ENCODE measurements around the gene CASP1.
"Not testable (repeated sequence)": the region's sequence is repeated elsewhere in the genome, so short reads cannot be mapped to it uniquely, and the experiment has no call there.

The CASP1 gene

GRCh38 chr11:105045676-105046296 lies 10.8 kb upstream of the CASP1 start:
- DNase-seq: no peak

- DNase-seq: not testable (repeated sequence)
These were observed 9.9 kb upstream of the CASP1 start, which contains the start of gene CARD16 for GRCh38 chr11:105044557-105045524. CARD16 (minus strand) TSS chr11:105045335; CDS start chr11:105045297, 38 bp downstream.

- DNase-seq: no peak
These were observed 7.2 kb upstream of the CASP1 start for GRCh38 chr11:105042178-105042577.

- DNase-seq: no peak
These were observed 5.8 kb upstream of the CASP1 start for GRCh38 chr11:105040703-105041102.

GRCh38 chr11:105034388-105034787 lies 556 bp downstream of the CASP1 start:
- not testable (repeated sequence) for DNase-seq

- no peak for DNase-seq
These were observed 1.2 kb downstream of the CASP1 start for GRCh38 chr11:105033781-105034180.

- DNase-seq: no peak
These were observed 1.6 kb downstream of the CASP1 start for GRCh38 chr11:105033343-105033742.

- DNase-seq: no peak
These were observed 2.4 kb downstream of the CASP1 start for GRCh38 chr11:105032495-105032894.

GRCh38 chr11:105027678-105028077 lies 7.3 kb downstream of the CASP1 start:
- DNase-seq: no peak

- DNase-seq: no peak
These were observed 10.6 kb downstream of the CASP1 start for GRCh38 chr11:105024394-105024793.

- DNase-seq: no peak
These were observed 11.9 kb downstream of the CASP1 start, which contains the start of gene CASP5 for GRCh38 chr11:105023003-105023402. CASP5 (minus strand) TSS chr11:105023168; CDS start chr11:105023136, 32 bp downstream.

GRCh38 chr11:105022527-105022926 lies 12.4 kb downstream of the CASP1 start:
- no peak for DNase-seq

- no peak for DNase-seq
These were observed 27.5 kb downstream of the CASP1 start for GRCh38 chr11:105007463-105007862.

GRCh38 chr11:105005451-105005845 lies 29.5 kb downstream of the CASP1 start:
- no peak for DNase-seq

- DNase-seq: no peak
These were observed 30.9 kb downstream of the CASP1 start for GRCh38 chr11:105004021-105004420.

- DNase-seq: no peak
These were observed 31.8 kb downstream of the CASP1 start for GRCh38 chr11:105003151-105003550.

- DNase-seq: no peak
These were observed 34.1 kb downstream of the CASP1 start for GRCh38 chr11:105000797-105001196.

GRCh38 chr11:105000167-105000566 lies 34.8 kb downstream of the CASP1 start:
- no peak for DNase-seq

- no peak for DNase-seq
These were observed 35.2 kb downstream of the CASP1 start for GRCh38 chr11:104999721-105000120.

GRCh38 chr11:104997288-104997687 lies 37.7 kb downstream of the CASP1 start:
- no peak for DNase-seq

GRCh38 chr11:104995001-104995408 lies 39.9 kb downstream of the CASP1 start:
- no peak for DNase-seq

- DNase-seq: no peak
These were observed 42.2 kb downstream of the CASP1 start for GRCh38 chr11:104992781-104993180.

GRCh38 chr11:104991994-104992393 lies 43.0 kb downstream of the CASP1 start:
- no peak for DNase-seq

GRCh38 chr11:104984808-104985207 lies 50.1 kb downstream of the CASP1 start:
- DNase-seq: no peak
